ENCODE measurements around the gene MPHOSPH6.
"Not testable (repeated sequence)": the region's sequence is repeated elsewhere in the genome, so short reads cannot be mapped to it uniquely, and the experiment has no call there.

The MPHOSPH6 gene

DNA sequence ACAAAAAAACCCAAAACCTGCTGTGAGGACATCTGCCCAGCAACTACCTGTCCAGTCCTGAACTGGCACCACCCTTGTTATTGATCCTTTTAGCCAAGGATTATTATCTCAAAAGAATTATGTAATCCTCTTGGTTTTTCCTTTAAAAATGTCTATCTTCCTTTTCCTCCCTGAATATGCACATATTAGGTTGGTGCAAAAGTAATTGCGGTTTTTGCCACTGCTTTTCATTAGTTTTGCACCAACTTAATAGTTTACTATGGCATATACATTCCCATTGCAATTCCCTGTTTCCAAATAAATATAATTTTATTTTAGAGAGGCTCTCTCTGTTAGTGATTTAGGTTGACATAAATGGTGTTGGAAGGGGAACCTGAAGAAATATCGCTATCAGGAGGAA is 51.3 kb downstream of the MPHOSPH6 start:
- DNase-seq (ENCODE audit: low read depth) = no peak

DNA sequence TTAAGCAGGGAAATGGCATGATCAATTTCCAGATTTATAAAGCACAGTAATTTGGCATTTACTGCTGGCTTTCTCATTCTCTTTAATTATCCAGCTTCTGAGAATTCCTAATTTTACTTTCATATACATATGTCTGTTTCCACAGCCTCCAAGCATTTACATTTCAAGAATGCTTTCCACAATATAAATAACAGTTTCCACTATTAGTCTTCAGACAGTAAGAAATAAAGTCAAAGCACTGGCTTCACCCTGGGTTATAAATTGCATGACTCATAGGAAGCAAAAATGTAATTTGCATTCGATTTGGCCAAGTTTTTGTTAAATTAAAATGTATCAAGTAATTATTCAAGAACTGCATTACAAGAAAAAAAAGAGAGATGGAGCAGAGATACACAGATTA is 53.5 kb downstream of the MPHOSPH6 start:
- no peak for DNase-seq (ENCODE audit: low read depth)

DNA sequence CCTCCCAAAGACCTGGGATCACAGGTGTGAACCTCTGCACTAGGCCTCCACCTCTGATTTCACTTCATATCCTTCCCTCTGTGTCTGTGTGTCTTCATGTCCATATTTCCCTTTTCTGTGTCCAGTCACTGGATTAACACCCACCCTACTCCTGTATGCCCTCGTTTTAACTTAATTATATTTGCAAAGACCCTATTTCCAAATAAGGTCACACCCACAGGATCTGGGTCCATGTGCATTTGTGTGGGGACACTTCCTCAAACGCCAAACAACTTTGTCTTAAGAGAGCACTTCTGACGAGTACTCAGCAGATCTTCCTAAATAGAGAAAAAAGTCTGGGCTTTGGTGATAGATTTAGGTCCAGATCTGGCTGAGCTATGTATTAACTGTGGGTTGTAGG is 56.3 kb downstream of the MPHOSPH6 start:
- DNase-seq (ENCODE audit: low read depth) = no peak

DNA sequence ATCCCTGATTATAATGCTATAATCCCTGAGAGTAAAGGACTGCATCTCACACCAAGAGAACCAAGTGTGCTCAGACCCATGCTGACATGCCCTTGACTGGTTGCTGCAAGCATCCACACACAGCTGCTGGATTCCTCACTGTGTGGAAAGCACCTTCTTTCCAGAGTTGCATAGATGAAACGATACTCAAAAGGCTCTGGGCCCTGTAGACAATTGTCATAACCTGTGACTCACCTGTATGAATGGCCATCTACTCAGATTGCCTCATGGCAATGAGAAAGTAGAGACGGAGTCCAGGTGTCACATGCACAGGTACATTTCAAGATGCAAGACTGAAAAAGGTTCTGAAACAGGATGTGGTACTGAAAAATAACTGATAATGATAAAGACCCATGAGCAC is 58.1 kb downstream of the MPHOSPH6 start:
- DNase-seq (ENCODE audit: low read depth) = no peak

DNA sequence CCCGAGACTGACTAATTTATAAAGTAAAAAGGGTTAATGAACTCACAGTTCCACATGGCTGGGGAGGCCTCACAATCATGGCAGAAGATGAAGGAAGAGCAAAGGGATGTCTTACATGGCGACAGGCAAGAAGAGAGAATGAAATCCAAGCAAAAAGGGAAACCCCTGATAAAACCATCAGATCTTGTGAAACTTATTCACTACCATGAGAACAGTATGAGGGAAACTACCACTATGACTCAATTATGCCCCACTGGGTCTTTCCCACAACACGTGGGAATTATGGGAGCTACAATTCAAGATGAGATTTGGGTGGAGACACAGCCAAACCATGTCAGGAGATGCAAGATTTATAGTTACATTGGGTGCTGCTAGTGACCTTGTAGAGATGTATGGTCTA is 60.8 kb downstream of the MPHOSPH6 start:
- DNase-seq (ENCODE audit: low read depth) = not testable (repeated sequence)

DNA sequence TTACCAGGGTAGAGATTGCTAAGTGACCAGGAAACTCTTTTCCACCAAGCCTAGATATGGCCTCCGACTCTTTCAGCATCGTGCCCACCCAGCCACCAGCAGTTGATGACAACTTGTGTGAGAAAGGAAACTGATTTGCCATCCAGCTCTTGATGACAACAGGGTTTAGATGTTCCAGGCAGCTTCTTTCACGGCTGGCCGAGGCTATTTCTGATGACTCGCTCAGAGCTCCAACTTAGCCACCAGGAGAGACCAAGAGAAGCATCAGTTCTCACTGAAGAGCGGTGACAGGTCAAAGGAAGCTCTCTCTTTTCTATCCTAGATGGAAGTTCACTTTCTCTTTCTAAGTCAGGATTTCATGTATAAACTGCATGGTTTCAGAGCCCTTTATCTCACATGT is 61.2 kb downstream of the MPHOSPH6 start:
- peak; percentile 3 for DNase-seq (ENCODE audit: low read depth)

DNA sequence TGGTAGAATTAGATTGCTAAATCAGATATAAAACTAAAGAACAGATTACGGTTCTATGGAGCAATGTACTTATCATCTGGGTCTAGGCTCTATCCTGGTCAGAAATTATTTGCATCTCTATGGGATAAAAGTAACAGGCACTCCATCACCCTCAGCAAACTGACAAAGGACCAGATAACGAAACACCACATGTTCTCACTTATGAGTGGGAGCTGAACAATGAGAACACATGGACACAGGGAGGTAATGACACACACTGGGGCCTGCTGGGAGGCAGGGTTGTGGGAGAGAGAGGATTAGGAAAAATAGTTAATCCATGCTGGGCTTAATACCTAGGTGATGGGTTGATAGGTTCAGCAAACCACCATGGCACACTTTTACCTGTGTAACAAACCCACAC is 61.9 kb downstream of the MPHOSPH6 start:
- no peak for DNase-seq (ENCODE audit: low read depth)

DNA sequence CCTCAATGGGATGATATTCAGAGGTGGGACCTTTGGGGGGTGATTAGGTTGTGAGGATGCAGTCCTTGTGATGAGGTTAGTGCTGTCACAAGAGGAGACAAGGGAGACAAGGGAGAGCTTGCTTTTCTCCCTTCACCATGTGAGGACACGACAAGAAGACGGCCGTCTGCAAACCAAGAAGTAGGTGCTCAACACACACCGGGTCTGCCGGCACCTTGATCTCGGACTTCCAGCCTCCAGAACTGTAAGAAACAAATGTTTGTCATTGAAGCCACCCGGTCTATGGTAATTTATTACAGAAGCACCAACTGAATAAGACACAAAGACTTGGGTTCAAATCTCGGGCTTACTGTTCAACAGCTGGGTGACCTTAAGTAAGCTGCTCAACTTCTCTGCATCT is 64.9 kb downstream of the MPHOSPH6 start:
- no peak for DNase-seq (ENCODE audit: low read depth)
